Ascending aorta (tissue), 2 donors: ENCODE measurements around the gene PANK4. TPM values are rescaled to one million over a fixed set of nuclear protein-coding genes. Genes with fewer than 3 reads are reported as not detected.

ENCODE experiments used
- DNase-seq, 2 donors: peaks; one replicate each; pipeline ENCODE4 v3.0.0-alpha.2; 2019; ENCODE audit warnings: low spot score in 2 of 2
- H3K27ac ChIP-seq, 2 donors: fragments of 200-600 bp; sonication (generic); one replicate each; pipeline ENCODE4 v1.5.1; 2016 to 2017; ENCODE audit warnings: mild to moderate bottlenecking in 1 of 2
- H3K27me3 ChIP-seq: fragments of 200-600 bp; sonication (generic); one replicate; pipeline ENCODE4 v1.5.1; 2017
- H3K36me3 ChIP-seq, 2 donors: fragments of 200-600 bp; sonication (generic); one replicate each; pipeline ENCODE4 v1.5.1; 2016
- H3K4me1 ChIP-seq, 2 donors: fragments of 200-600 bp; sonication (generic); one replicate each; pipeline ENCODE4 v1.5.1; 2016 to 2017; ENCODE audit warnings: mild to moderate bottlenecking in 1 of 2
- H3K4me3 ChIP-seq, 2 donors: fragments of 200-600 bp; sonication (generic); one replicate each; pipeline ENCODE4 v1.5.1; 2016 to 2017; ENCODE audit warnings: mild to moderate bottlenecking in 1 of 2
- H3K9me3 ChIP-seq, 2 donors: fragments of 200-600 bp; sonication (generic); one replicate each; pipeline ENCODE4 v1.5.1; 2016
- intact Hi-C: fragments of 100-400 bp; cut with DNase I; formaldehyde crosslinking; loops from one replicate; pipeline ENCODE4 v1.15.1; 2023
- total RNA-seq: library from RNA; depleted of rRNA; stranded (reverse); fragments of >200 nt; gene quantifications from one replicate; pipeline ENCODE4 v1.1.0, GENCODE V29; 2016
- TF ChIP-seq, protein P1 (sequence below), 3 experiments: fragments of 200-600 bp in 2 of 3; fragments of 450-650 bp in 1 of 3; sonication (generic) in 2 of 3; IDR thresholded peaks; one replicate each; pipeline ENCODE4 v1.5.1; 2016 to 2019; ENCODE audit warnings: antibody characterized with exemption in 3 of 3, mild to moderate bottlenecking in 1 of 3, moderate library complexity in 1 of 3

Gene PANK4
- total RNA-seq, 1 donor from 2014 or later: 80.5 TPM

DNA sequence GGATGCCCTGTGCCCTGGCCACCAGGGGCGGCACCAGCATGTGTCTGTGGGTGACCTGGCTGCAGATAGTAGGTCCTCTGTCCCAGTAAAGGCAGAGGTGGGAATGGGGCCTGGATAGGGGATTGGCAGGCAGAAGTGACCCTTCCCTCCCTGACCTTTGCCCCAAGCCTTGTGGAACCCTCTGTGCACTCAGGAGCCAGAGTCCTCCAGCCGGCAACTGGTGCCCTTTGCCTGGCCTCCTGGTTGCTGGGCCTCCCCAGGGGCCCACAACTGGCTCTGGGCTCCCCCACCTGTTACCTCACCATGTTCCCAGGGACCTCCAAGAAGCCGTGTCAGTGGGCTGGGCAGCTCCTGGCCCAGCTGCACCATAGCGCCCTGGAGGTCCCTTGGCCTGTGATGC lies 40.4 kb downstream of the PANK4 start:
- Histone ChIP-seq H3K4me1 (no peaks in the 10 kb centered on the region), H3K36me3 (no peaks in the 10 kb centered on the region), H3K4me3 (no peak overlapping the region), H3K27me3 (no peaks in the 10 kb centered on the region), H3K27ac (no peak overlapping the region), H3K9me3 (peaks cover 0 to 7% of the 10 kb centered on the region in 2 donors)
- no peak for DNase-seq
- intact Hi-C loops: no loop called here
- TF ChIP-seq, protein P1, sequence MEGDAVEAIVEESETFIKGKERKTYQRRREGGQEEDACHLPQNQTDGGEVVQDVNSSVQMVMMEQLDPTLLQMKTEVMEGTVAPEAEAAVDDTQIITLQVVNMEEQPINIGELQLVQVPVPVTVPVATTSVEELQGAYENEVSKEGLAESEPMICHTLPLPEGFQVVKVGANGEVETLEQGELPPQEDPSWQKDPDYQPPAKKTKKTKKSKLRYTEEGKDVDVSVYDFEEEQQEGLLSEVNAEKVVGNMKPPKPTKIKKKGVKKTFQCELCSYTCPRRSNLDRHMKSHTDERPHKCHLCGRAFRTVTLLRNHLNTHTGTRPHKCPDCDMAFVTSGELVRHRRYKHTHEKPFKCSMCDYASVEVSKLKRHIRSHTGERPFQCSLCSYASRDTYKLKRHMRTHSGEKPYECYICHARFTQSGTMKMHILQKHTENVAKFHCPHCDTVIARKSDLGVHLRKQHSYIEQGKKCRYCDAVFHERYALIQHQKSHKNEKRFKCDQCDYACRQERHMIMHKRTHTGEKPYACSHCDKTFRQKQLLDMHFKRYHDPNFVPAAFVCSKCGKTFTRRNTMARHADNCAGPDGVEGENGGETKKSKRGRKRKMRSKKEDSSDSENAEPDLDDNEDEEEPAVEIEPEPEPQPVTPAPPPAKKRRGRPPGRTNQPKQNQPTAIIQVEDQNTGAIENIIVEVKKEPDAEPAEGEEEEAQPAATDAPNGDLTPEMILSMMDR (IDR thresholded peaks at IDR 0.05): no peak

DNA sequence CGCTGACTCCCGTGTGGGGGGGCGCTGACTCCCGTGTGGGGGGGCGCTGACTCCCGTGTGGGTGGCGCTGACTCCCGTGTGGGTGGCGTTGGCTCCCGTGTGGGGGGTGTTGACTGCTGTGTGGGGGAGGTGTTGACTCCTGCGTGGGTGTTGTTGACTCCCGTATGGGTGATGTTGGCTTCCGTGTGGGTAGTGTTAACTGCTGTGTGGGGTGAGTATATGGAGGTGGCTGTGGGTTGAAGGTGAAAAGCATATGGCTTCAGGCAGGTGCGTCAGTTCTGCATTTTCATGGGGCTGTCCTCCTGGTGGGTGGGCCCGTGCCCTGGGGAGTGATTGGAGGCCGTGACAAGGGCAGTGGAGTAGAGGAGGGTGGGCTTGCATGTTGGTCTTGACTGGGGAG lies 42.4 kb downstream of the PANK4 start:
- DNase-seq: no peak
- Histone ChIP-seq H3K4me3 (no peak overlapping the region), H3K27ac (no peak overlapping the region), H3K9me3 (peaks cover 0 to 7% of the 10 kb centered on the region in 2 donors), H3K36me3 (no peaks in the 10 kb centered on the region), H3K4me1 (no peaks in the 10 kb centered on the region), H3K27me3 (no peaks in the 10 kb centered on the region)
- TF ChIP-seq, protein P1 (IDR thresholded peaks at IDR 0.05): no peak
- intact Hi-C loops: no loop called here

DNA sequence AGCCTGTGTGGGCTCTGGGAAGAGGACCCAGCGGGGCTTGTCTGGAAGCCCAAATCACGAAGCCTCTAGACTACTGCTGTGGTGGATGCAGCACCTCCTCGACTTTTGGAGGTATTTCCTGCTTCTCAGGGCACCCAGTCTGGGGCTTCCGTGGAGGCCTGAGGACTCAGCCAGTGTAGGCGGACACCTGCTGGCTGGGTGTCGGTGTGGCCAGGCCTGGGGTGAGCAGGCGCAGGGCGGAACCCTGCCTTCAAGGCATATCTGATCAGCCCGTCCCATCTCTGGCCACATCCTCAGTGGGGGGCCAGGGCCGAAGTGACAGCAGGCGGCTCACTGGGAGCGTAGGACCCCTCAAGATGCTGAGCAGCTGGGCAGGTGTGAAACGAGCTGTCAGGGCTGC lies 43.4 kb downstream of the PANK4 start:
- H3K9me3 ChIP-seq: peaks cover 0 to under 1% of the 10 kb centered on the region in 2 donors
- no peak for DNase-seq
- TF ChIP-seq, protein P1 (IDR thresholded peaks at IDR 0.05): no peak
- H3K36me3 ChIP-seq: no peaks in the 10 kb centered on the region
- no peak overlapping the region for H3K27ac ChIP-seq
- no peaks in the 10 kb centered on the region for H3K4me1 ChIP-seq
- intact Hi-C loops: no loop called here
- no peaks in the 10 kb centered on the region for H3K27me3 ChIP-seq
- no peak overlapping the region for H3K4me3 ChIP-seq

DNA sequence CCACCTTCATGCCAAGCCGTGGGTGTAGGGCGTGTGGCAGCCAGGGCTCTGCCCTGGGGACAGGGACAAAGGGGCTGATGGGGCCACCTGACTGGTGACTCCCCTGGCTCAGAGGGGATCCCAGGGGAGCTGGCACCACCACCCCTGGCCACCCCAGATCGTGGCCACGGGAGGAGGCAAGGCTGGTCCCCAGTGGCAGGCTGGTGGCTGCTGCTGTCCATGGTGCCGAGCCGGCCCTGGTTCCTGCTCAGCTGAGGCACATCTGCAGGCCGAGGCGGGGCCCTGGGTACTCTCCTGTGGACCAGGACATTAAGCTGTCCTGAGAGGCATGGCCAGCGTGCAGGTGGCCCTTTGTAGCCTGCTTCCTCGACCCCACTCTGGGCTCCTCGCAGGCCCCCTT lies 43.8 kb downstream of the PANK4 start:
- TF ChIP-seq, protein P1 (IDR thresholded peaks at IDR 0.05): no peak
- Histone ChIP-seq H3K9me3 (no peaks in the 10 kb centered on the region), H3K36me3 (no peaks in the 10 kb centered on the region), H3K4me3 (no peak overlapping the region), H3K27me3 (no peaks in the 10 kb centered on the region), H3K4me1 (no peaks in the 10 kb centered on the region), H3K27ac (no peak overlapping the region)
- DNase-seq: no peak
- intact Hi-C loops: no loop called here

DNA sequence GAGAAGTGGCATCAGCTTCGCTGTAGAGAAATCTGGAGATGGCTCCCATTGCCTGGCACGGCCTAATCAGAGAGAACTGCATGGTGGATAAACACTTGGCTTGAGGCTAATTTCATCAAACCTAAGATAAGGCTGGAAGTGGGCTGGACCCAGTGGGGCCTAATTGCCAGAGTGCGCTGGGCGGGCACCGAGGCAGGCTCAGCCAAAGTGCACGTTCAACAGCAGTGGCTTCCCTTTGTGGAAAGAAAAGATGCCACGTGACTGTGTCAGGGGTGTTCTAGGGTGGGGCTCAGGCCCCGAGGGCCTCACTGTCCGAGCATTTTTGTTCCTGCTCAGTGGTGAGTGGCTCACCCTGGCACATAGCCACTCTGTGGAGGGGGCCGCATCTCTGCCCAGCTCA lies 44.5 kb downstream of the PANK4 start:
- Histone ChIP-seq H3K4me1 (no peaks in the 10 kb centered on the region), H3K4me3 (no peak overlapping the region), H3K9me3 (no peaks in the 10 kb centered on the region), H3K36me3 (no peaks in the 10 kb centered on the region), H3K27ac (no peak overlapping the region), H3K27me3 (no peaks in the 10 kb centered on the region)
- intact Hi-C loops: no loop called here
- TF ChIP-seq, protein P1 (IDR thresholded peaks at IDR 0.05): no peak
- no peak for DNase-seq

DNA sequence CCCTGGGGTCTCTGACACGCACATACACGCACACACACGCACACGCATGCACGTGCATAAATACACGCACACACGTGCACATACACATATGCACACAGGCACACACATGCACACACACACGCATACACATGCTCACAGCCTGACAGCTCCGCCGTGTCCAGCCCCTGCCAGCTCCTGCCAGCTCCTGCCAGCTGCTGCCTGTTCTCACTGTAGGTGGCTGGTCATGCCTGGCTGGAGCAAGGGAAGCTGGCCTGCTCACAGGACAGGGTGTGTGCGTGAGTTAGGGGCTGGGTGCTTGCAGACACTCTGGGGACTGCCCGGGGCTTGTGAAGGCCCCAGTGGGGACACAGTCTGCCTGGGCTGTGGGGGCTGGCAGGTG lies 45.4 kb downstream of the PANK4 start:
- H3K4me1 ChIP-seq: no peaks in the 10 kb centered on the region
- H3K9me3 ChIP-seq: no peaks in the 10 kb centered on the region
- H3K27ac ChIP-seq: no peak overlapping the region
- TF ChIP-seq, protein P1 (IDR thresholded peaks at IDR 0.05): no peak
- H3K36me3 ChIP-seq: no peaks in the 10 kb centered on the region
- no peak for DNase-seq
- intact Hi-C loops: no loop called here
- no peak overlapping the region for H3K4me3 ChIP-seq
- H3K27me3 ChIP-seq: no peaks in the 10 kb centered on the region
